GM19467 (cell line): ENCODE results near the gene RBM5.

Experiments used
- ATAC-seq: cut with Tn5 transposase; IDR thresholded peaks from one replicate; pipeline ENCODE4 v1.9.1; 2021; ENCODE audit warnings: mild to moderate bottlenecking, moderate library complexity; ENCODE audit not compliant: unreplicated experiment

Gene RBM5

GRCh38 chr3:50158530-50159146, 69.9 kb downstream of the RBM5 start:
- ATAC-seq = no peak

- ATAC-seq = no peak
Observed at GRCh38 chr3:50160561-50160983, 71.9 kb downstream of the RBM5 start.

GRCh38 chr3:50161320-50161719, 72.6 kb downstream of the RBM5 start:
- ATAC-seq = no peak

- no peak for ATAC-seq
Observed at GRCh38 chr3:50162034-50162883, 73.5 kb downstream of the RBM5 start.

- ATAC-seq = no peak
Observed at GRCh38 chr3:50163572-50164455, 75.1 kb downstream of the RBM5 start.

GRCh38 chr3:50164481-50164880, 75.8 kb downstream of the RBM5 start:
- no peak for ATAC-seq

GRCh38 chr3:50164984-50165909, 76.5 kb downstream of the RBM5 start:
- ATAC-seq = no peak

- no peak for ATAC-seq
Observed at GRCh38 chr3:50165910-50166538, 77.3 kb downstream of the RBM5 start.

- no peak for ATAC-seq
Observed at GRCh38 chr3:50166620-50167019, 77.9 kb downstream of the RBM5 start.

GRCh38 chr3:50167069-50167840, 78.5 kb downstream of the RBM5 start:
- no peak for ATAC-seq

GRCh38 chr3:50167841-50168209, 79.1 kb downstream of the RBM5 start:
- no peak for ATAC-seq

- no peak for ATAC-seq
Observed at GRCh38 chr3:50168388-50168787, 79.7 kb downstream of the RBM5 start.
